Measurements from ENCODE around the gene LEAP2.

LEAP2 gene

DNA sequence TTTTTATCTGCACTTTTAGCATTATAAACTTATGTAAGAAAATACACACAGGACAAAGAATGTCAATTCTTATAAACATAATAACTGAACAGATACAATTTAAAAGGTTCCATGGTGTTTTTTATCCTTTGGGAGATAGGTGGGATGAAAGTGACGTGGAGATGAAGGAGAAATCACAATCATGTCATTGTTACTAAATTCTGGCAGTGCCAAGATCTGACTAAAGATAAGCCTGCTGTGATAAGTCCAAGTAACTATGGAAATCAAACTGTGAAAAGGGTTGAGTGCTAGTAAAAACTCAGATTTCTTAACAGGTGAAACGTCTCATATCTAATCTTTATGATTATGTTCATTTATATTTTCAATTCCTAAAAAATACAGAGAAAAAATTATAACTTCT lies 11.1 kb downstream of the LEAP2 start:
- no peak for DNase-seq

DNA sequence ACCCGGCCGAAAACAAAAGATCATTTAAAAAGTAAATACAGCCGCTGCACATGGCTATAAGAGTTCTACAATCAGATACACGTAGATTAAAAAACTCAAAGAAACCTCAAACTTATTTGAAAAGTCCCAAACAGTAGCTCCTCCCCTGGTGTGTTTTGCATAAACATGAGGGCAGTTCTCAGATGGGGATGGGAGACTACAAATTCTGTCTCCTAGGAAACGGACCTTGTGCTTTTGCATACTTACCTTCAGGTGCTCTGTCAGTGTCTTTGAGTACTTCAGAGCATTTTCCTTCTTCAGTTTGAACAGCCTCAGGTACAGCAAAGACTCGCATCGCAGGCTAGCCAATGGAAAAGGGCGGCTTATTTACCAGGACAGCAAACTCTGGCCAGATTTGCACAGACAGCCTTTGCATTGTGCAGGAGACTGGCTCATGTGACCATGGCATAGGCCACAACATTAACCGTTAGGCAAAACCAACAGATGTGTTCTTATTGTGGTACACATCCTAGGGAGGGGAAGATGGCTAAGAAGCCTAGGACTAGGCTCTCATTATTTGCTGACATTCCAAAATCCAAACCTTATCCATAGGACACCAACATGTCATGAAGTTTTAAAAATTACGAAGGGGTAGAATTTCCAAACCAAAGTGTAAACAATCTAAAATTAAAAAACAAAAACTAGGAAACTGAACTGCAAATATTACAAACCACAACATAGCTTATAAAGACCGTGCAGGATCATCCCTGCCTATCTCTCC lies 12.8 kb downstream of the LEAP2 start:
- DNase-seq: no peak

- DNase-seq: no peak
Observed at GRCh38 chr5:132887283-132887682, 13.8 kb downstream of the LEAP2 start.

DNA sequence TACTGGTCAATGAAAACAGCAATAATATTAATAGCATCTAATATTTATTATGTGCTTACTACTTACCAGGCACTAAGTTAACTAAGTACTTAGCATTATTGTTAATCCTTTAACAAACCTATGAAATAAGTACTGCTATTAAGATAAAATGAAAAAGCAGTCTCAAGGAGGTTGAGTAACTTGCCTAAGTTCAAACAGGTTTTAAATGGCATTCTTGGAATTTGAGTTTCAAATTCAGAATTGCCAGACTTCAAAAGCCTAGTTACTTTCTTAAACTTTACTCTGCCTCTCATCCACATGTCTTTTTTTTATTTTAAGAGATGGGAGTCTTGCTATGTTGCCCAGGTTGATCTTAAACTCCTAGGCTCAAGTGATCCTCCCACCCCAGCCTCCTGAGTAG lies 16.0 kb downstream of the LEAP2 start:
- DNase-seq: no peak

DNA sequence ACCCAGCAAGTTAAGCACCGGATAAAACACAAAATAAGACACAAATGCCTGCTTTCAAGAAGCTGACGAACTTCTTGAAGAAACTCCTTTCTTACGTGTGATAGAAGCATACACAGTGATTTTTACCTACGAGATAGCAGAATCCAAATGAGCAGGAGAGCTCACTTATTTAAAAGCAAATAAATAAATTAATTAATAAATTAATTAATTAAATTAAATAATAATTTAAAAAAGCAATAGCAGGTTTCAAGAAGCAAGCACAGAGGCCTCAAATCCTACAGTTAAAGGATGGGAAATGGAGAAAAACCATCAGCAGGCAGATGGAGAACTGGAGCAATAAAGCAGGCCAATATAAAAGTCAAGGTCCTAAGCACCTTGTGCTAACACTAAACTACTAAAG lies 17.3 kb downstream of the LEAP2 start:
- no peak for DNase-seq

DNA sequence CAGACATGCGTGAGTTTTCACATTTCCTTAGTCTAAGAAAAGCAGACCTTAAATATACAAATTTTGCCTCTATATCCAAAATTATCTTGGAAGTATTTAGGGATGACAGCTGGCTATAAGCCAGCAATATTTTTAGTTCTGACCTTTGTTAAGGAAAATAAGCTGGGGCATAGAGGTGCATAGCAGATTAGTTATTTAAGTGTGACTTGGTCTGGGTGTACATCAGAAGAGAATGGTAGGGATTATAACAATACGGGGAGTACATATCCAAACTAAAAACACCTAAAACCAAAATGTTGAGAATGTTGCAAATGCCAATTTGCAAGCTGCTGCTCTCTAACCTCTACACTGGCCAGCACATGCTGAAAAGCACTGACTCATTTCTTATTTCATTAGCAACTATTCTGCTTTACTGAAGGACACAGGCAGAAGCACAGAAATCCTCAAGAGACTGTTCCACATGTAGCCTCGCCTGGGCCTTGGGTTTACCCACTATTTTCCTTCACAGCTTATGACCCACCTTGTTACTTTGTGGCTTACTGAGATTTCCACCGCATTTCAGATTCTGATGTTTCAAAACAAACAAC lies 22.3 kb downstream of the LEAP2 start:
- DNase-seq: no peak

DNA sequence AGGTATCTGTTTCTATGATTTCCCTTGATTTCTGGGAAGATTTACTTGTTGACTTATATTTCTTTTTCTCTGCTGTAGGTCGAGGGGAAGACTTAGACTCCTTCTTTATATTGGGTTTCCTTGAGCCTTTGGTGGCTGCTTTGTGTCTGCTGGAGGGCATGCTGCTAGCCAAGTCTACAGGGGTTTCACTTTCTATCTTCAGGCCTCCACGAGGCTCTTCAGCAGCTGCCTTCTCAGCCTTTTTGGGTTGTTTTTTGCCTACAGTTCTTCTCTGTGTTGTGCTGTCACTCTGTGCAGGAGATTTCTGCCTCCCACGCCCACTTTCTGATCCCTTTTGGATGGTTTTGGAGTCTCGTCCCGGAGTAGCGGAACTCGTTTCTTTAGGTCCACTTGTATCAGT lies 23.2 kb downstream of the LEAP2 start:
- DNase-seq: no peak

- DNase-seq: no peak
Observed at GRCh38 chr5:132898094-132898493, 24.6 kb downstream of the LEAP2 start.

- DNase-seq: no peak
Observed at GRCh38 chr5:132901036-132901435, 27.6 kb downstream of the LEAP2 start.

DNA sequence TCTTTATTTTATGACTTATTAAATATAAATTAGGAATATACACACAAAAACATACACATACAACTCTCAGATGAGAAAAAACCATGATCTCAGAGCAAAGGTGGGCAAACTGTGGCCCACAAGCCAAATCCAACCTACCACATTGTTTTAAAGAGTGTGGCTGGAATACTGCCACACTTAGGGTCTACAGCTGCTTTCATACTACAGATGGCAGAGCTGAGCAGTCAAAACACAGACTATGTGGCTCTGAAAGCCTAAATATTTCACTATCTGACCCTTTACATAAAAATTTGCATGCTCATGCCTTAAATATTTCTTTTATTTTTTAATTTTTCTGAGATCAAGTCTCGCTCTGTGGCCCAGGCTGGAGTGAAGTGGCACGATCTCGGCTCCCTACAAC lies 28.3 kb downstream of the LEAP2 start:
- no peak for DNase-seq

GRCh38 chr5:132905938-132906337 lies 32.5 kb downstream of the LEAP2 start:
- no peak for DNase-seq

DNA sequence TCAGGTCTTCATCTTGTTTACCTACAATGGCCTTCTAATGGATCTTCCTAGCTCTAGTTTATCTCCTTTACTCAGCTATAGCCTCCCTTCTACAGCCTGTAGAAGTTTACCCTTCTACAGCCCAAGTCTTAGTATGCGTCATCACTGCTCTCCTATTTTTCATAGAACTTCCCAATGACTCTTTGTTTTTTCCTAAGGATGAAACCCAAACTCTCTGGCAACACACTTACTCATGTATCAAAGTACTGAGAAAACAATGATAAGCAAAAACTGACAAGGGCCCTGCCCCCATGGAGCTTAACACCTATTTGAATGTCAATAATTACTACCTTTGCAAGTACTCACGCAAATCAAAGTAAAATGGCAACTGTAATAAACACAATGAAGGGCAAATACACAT lies 33.7 kb downstream of the LEAP2 start:
- DNase-seq: no peak

DNA sequence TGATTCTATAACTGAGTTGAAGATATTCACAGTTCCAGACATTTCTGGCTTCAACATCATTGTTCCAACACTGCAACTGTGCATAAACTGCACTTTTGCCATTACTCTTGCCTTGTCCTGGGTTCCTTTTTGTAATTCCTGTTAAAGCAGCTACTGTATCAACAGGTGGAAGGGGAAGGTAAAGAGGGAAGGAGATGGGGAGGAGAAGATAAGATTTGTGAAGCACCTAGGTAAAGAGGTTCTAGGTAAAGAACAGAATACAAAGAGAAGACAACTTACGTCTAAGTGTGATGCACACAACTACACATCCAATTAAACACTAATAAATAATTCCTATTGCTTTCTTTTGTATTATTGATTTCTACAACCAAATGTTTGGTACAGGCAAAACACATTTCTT lies 36.2 kb downstream of the LEAP2 start:
- DNase-seq: no peak

GRCh38 chr5:132915681-132916080 lies 42.2 kb downstream of the LEAP2 start:
- DNase-seq: no peak

DNA sequence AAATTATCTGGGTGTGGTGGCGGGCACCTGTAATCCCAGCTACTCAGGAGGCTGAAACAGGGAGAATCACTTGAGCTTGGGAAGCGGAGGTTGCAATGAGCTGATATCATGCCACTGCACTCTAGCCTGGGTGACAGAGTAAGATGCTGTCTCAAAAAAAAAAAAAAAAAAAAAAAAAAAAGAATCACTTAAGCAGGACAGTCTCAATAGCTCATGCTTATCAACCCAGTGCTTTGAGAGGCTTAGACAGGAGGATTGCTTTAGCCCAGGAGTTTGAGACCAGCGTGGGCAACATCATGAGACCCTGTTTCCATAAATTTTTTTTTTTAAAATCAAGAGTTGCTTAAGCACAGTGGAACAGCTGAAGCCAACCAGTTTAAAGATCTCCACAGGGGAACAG lies 42.6 kb downstream of the LEAP2 start:
- no peak for DNase-seq

Measured in CD4-positive, alpha-beta T cell treated with Interleukin-12 subunit alpha and Interleukin-12 subunit beta, for 1 hour (primary cell).